GM19372 (cell line): ENCODE data around the gene TNNC2.

ENCODE experiments used
- ATAC-seq: cut with Tn5 transposase; IDR thresholded peaks from one replicate; pipeline ENCODE4 v1.9.1; 2021; ENCODE audit warnings: mild to moderate bottlenecking, low read depth, moderate library complexity; ENCODE audit not compliant: unreplicated experiment

TNNC2 gene

GRCh38 chr20:45788351-45788750, 38.8 kb downstream of the TNNC2 start:
- no peak for ATAC-seq

- no peak for ATAC-seq
Measured at GRCh38 chr20:45783656-45784294, 43.3 kb downstream of the TNNC2 start.

- ATAC-seq = no peak
Measured at GRCh38 chr20:45782890-45783289, 44.2 kb downstream of the TNNC2 start.

- no peak for ATAC-seq
Measured at GRCh38 chr20:45781391-45781931, 45.7 kb downstream of the TNNC2 start.

- ATAC-seq = no peak
Measured at GRCh38 chr20:45780159-45780558, 47.0 kb downstream of the TNNC2 start.

GRCh38 chr20:45779011-45779915, 47.8 kb downstream of the TNNC2 start:
- ATAC-seq = no peak

- no peak for ATAC-seq
Measured at GRCh38 chr20:45776931-45777330, 50.2 kb downstream of the TNNC2 start.

- no peak for ATAC-seq
Measured at GRCh38 chr20:45775411-45775810, 51.7 kb downstream of the TNNC2 start.

GRCh38 chr20:45774945-45775344, 52.2 kb downstream of the TNNC2 start:
- ATAC-seq = no peak
